Spinal cord (tissue), 10 donors: ENCODE results near the gene NDUFA5. TPM values are rescaled to one million over a fixed set of nuclear protein-coding genes. Genes with fewer than 3 reads are reported as not detected.
"Not testable (repeated sequence)": the region's sequence is repeated elsewhere in the genome, so short reads cannot be mapped to it uniquely, and the experiment has no call there.

Experiments used
- DNase-seq, 6 donors: peaks; one replicate each; pipeline versions ENCODE4 v3.0.0 to v3.0.0-alpha.2; 2013 to 2015; ENCODE audit warnings: low spot score in 6 of 6, low read depth in 4 of 6
- H3K27ac ChIP-seq: one replicate; pipeline ENCODE4 v1.5.1; 2013; ENCODE audit warnings: low read depth, low read length, control low read depth
- H3K27me3 ChIP-seq: one replicate; pipeline ENCODE4 v1.6.1; 2013; ENCODE audit warnings: low read length; ENCODE audit not compliant: control insufficient read depth, insufficient read depth
- H3K36me3 ChIP-seq: one replicate; pipeline ENCODE4 v1.6.1; 2013; ENCODE audit warnings: low read length; ENCODE audit not compliant: control insufficient read depth, insufficient read depth
- H3K4me1 ChIP-seq: one replicate; pipeline ENCODE4 v1.6.1; 2013; ENCODE audit warnings: low read length; ENCODE audit not compliant: control insufficient read depth, insufficient read depth
- H3K4me3 ChIP-seq: one replicate; pipeline ENCODE4 v1.5.1; 2013; ENCODE audit warnings: low read depth, low read length, control low read depth
- H3K9me3 ChIP-seq: one replicate; pipeline ENCODE4 v1.6.1; 2013; ENCODE audit warnings: low read length; ENCODE audit not compliant: control insufficient read depth, insufficient read depth
- WGBS: methylation state at CpG from one replicate; pipeline ENCODE4 v1.1.5; 2013; ENCODE audit warnings: missing lambda C conversion rate; ENCODE audit not compliant: insufficient coverage; 5-methylcytosine and 5-hydroxymethylcytosine counted together
- polyA plus RNA-seq, 2 donors: library from polyadenylated mRNA; unstranded; fragments of 120-200 nt; gene quantifications; one replicate each; pipeline ENCODE4 v1.2.1, GENCODE V29; 2013; ENCODE audit not compliant: insufficient read length in 2 of 2
- total RNA-seq, 2 donors: library from RNA; depleted of rRNA in 1 of 2; stranded (reverse); fragments of 120-200 nt in 1 of 2; fragments of >200 nt in 1 of 2; gene quantifications; one replicate each; pipeline versions ENCODE4 v1.2.3 to v1.2.4, GENCODE V29; 2013 to 2014
- donor health status: healthy.

NDUFA5 gene
- total and polyA plus RNA-seq, 4 donors = 99.9 to 259 (median 184) TPM

DNA sequence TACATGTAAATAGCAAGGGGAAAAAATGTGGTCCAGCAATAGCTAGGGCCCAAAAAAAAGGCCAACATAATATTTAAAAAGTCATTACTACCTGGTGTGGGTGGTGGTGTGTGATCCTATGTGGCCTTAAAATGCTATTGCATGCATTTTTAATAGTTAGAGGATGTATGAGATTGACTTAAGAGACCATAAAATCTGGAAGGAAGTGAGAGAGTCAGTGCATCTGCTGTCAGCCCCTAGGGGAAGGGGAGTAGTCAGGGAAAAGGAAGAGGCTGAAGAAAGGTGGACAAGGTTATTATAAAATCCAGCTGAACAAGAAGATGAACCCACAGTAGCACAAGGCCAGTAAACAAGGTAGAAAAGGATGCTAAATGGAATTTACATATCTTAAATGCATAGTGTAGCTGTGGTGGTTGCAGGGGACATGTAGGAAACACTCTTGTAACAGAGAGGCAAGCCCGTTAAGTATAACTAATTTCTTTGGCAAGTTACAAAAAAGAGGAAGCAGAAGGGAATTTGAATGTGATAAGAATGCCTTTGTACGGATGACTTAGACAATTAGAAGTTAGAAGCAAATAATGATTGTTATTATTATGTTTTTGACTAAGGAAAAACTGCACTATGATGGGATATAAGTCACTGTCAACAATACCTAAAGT is 11.9 kb upstream of the NDUFA5 start:
- H3K27me3 ChIP-seq = no peaks in the 10 kb centered on the region
- H3K4me1 ChIP-seq = no peaks in the 10 kb centered on the region
- 72% methylated on average over 2 of the region's 2 CpGs for whole genome bisulfite sequencing
- H3K36me3 ChIP-seq = no peaks in the 10 kb centered on the region
- no peak for DNase-seq
- H3K27ac ChIP-seq = no peak overlapping the region
- H3K9me3 ChIP-seq = no peaks in the 10 kb centered on the region
- H3K4me3 ChIP-seq = no peak overlapping the region

GRCh38 chr7:123562121-123562520 is 4.5 kb upstream of the NDUFA5 start:
- H3K27me3 ChIP-seq = no peaks in the 10 kb centered on the region
- no peaks in the 10 kb centered on the region for H3K4me1 ChIP-seq
- H3K4me3 ChIP-seq = no peak overlapping the region
- DNase-seq = no peak
- no peaks in the 10 kb centered on the region for H3K36me3 ChIP-seq
- H3K27ac ChIP-seq = no peak overlapping the region
- no peaks in the 10 kb centered on the region for H3K9me3 ChIP-seq

DNA sequence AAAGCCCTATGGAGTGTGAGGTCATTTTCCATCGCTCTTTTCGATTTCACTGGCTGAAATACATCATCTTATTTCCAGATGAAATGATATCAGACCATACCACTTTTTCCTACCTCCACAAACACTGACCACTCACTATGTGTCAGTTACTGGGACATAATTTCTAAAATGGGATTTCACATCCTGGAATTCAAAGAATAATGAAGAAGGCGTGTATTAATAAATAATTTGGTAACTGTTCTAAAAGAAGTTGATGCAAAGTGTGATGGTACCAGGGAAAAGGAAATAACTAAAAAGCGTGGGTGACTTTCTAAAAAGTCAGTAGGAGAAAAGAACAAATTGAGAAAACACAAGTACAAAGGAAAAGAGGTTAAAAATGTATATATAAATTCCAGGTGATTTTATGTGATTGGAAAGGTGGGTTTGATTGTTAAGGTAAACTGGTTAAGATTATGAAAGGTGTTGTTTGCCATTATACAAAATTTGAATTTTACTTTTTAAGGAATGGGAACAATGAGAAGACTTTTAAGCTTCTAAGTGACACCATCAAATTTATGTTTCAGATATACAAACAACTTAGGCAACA is 764 bp upstream of the NDUFA5 start:
- WGBS = 80% methylated on average over 1 of the region's 4 CpGs
- Histone ChIP-seq H3K9me3 (no peaks in the 10 kb centered on the region), H3K4me1 (peaks cover 4% of the 10 kb centered on the region)

GRCh38 chr7:123557016-123557397 is 611 bp downstream of the NDUFA5 start:
- H3K27me3 ChIP-seq = no peaks in the 10 kb centered on the region
- no peak for DNase-seq
- peak overlapping the region; percentile 96 for H3K4me3 ChIP-seq
- peak overlapping the region; percentile 95 for H3K27ac ChIP-seq
- H3K4me1 ChIP-seq = peaks cover 4% of the 10 kb centered on the region
- 0% methylated on average over 11 of the region's 12 CpGs for WGBS
- H3K9me3 ChIP-seq = no peaks in the 10 kb centered on the region
- H3K36me3 ChIP-seq = no peaks in the 10 kb centered on the region

More for the DNA sequence above, 764 bp upstream of the NDUFA5 start:
- Histone ChIP-seq H3K27ac (peak overlapping the region; percentile 95), H3K27me3 (no peaks in the 10 kb centered on the region), H3K4me3 (peak overlapping the region; percentile 96), H3K36me3 (no peaks in the 10 kb centered on the region)
- no peak for DNase-seq

- no peak for DNase-seq
- H3K27me3 ChIP-seq = no peaks in the 10 kb centered on the region
- H3K27ac ChIP-seq = no peak overlapping the region
- no peaks in the 10 kb centered on the region for H3K9me3 ChIP-seq
- H3K4me1 ChIP-seq = peaks cover 4% of the 10 kb centered on the region
- peaks cover 2% of the 10 kb centered on the region for H3K36me3 ChIP-seq
- no peak overlapping the region for H3K4me3 ChIP-seq
These were observed 2.1 kb downstream of the NDUFA5 start for GRCh38 chr7:123555484-123555883.

- Histone ChIP-seq H3K27ac (no peak overlapping the region), H3K27me3 (no peaks in the 10 kb centered on the region), H3K36me3 (peaks cover 5% of the 10 kb centered on the region), H3K4me1 (peaks cover 4% of the 10 kb centered on the region), H3K4me3 (no peak overlapping the region), H3K9me3 (no peaks in the 10 kb centered on the region)
- WGBS = no CpG with 5 or more reads among the region's 3 CpGs
- DNase-seq = no peak
These were observed 4.5 kb downstream of the NDUFA5 start for GRCh38 chr7:123553159-123553558.

DNA sequence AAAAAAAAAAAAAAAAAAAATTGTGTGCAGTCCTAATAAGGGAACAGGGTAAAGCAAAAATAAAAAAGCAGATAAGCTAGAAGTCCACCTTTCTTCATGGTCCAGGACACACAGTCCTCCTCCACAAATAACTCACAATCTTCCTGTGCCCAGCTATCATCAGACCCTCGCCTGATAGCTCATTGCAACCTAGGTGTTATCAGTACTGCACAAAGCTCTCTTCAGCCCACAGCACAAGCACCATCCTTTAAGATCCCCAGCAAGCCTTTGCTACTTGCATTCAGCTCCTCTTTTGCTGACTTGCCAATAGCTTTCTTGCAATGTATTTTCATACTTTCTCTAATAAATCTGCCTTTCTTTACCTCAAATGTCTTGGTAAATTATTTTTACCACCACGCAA is 5.0 kb downstream of the NDUFA5 start:
- Histone ChIP-seq H3K9me3 (no peaks in the 10 kb centered on the region), H3K27me3 (no peaks in the 10 kb centered on the region), H3K27ac (no peak overlapping the region), H3K4me1 (peaks cover 4% of the 10 kb centered on the region), H3K4me3 (no peak overlapping the region), H3K36me3 (peaks cover 5% of the 10 kb centered on the region)
- WGBS = 100% methylated on average over 1 of the region's 2 CpGs
- no peak for DNase-seq

- not testable (repeated sequence) for H3K9me3 ChIP-seq, H3K27me3 ChIP-seq, H3K27ac ChIP-seq, DNase-seq, H3K36me3 ChIP-seq, H3K4me1 ChIP-seq, H3K4me3 ChIP-seq
These were observed 5.5 kb downstream of the NDUFA5 start for GRCh38 chr7:123552134-123552533.

DNA sequence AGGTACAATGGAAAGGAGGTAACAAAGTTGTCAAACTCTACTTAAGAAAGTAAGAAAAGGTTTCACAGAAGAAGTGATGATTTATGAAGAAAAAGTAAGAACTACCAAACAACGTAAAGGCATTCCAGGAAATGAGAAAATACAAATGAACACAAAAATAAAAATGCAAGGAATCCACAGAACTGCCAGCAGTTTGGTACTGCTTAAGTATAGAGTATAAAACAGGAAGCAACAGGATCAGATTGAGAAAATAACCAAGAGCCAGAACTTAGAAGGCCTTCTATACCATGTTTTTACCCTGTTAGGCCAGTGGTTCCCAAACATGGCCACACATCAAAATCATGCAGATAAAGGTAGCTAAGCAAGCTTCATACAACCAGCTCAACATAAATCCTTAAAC is 9.2 kb downstream of the NDUFA5 start:
- H3K36me3 ChIP-seq = peaks cover 5% of the 10 kb centered on the region
- H3K4me1 ChIP-seq = no peaks in the 10 kb centered on the region
- H3K9me3 ChIP-seq = no peaks in the 10 kb centered on the region
- no peak overlapping the region for H3K27ac ChIP-seq
- no peaks in the 10 kb centered on the region for H3K27me3 ChIP-seq
- no peak for DNase-seq
- WGBS = no CpG with 5 or more reads among the region's 1 CpG
- no peak overlapping the region for H3K4me3 ChIP-seq

DNA sequence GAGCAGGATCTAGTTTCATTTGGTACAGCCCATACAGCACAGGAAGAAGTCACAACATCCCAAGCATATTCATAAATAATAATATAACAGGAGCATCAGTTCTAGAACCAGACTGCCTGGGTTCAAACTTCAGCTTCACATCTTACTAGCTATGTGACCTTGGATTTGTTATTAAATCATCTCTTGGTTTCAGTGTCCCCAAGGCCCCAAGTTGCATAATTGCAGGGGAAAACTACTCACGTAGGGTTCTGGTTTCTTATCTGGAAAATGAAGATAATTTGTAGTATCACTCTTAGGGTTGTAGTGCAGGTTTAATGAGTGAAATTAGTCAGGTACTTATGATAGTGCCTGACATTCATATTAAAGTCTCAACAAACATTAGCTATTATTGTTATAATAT is 17.7 kb downstream of the NDUFA5 start:
- Histone ChIP-seq H3K9me3 (no peaks in the 10 kb centered on the region), H3K27ac (no peak overlapping the region), H3K4me3 (no peak overlapping the region), H3K36me3 (no peaks in the 10 kb centered on the region), H3K27me3 (no peaks in the 10 kb centered on the region), H3K4me1 (no peaks in the 10 kb centered on the region)
- WGBS = no CpG with 5 or more reads among the region's 1 CpG
- DNase-seq = no peak
